Psoas muscle (tissue), 8 donors: Measurements from ENCODE around the gene SLC35B2. TPM values are rescaled to one million over a fixed set of nuclear protein-coding genes. Genes with fewer than 3 reads are reported as not detected.
A peak's percentile ranks its signal among the peaks of the same experiment; 100 is the strongest.

Experiments used
- ATAC-seq, 4 donors: fragments of 200-7000 bp; cut with Tn5 transposase; one replicate each; pipeline ENCODE4 v1.9.1; 2020; ENCODE audit warnings: moderate library complexity in 3 of 4, mild to moderate bottlenecking in 2 of 4
- DNase-seq, 2 donors: peaks; one replicate each; pipeline ENCODE4 v3.0.0-alpha.2; 2020
- H3K27ac ChIP-seq: fragments of 200-600 bp; one replicate; pipeline ENCODE4 v1.8.0; 2022
- H3K27me3 ChIP-seq, 3 donors: fragments of 200-600 bp in 1 of 3; one replicate each; pipeline versions ENCODE4 v1.6.1 to v1.8.0; 2013 to 2022; ENCODE audit warnings: low read length in 2 of 3, mild to moderate bottlenecking in 2 of 3, moderate library complexity in 1 of 3; ENCODE audit not compliant: insufficient read depth in 3 of 3
- H3K36me3 ChIP-seq, 2 donors: fragments of 200-600 bp in 1 of 2; one replicate each; pipeline versions ENCODE4 v1.6.1 to v1.8.0; 2013 to 2022; ENCODE audit warnings: low read depth in 1 of 2, mild to moderate bottlenecking in 1 of 2, moderate library complexity in 1 of 2; ENCODE audit not compliant: insufficient read depth in 1 of 2
- H3K4me1 ChIP-seq: fragments of 200-600 bp; one replicate; pipeline ENCODE4 v1.8.0; 2022
- H3K4me3 ChIP-seq: fragments of 200-600 bp; one replicate; pipeline ENCODE4 v1.8.0; 2022; ENCODE audit warnings: mild to moderate bottlenecking
- H3K9me3 ChIP-seq: fragments of 200-600 bp; one replicate; pipeline ENCODE4 v1.8.0; 2022
- WGBS, 3 donors: extraction: QIAGEN DNeasy Blood & Tissue Kit; methylation state at CpG; one replicate each; pipeline versions ENCODE4 v1.1.6 to v1.1.7; 2013; 5-methylcytosine and 5-hydroxymethylcytosine counted together
- intact Hi-C, 2 donors: fragments of 100-400 bp; cut with DNase I; formaldehyde crosslinking; loops; one replicate each; pipeline versions ENCODE4 v1.11.0 to v1.14.2; 2022
- polyA plus RNA-seq, 3 donors: library from polyadenylated mRNA; stranded (reverse); fragments of 200-250 nt; gene quantifications; one replicate each; pipeline ENCODE4 v1.2.3, GENCODE V29; 2013
- total RNA-seq, 4 donors: library from RNA; stranded (reverse); fragmentation: NEBNext Ultra II Directional in 2 of 4; extraction: Animal tissue kit (Norgen Biotek cat#: 25700) in 2 of 4; gene quantifications; one replicate each; pipeline versions ENCODE4 v1.2.1 to v1.2.4, GENCODE V29; 2021 to 2023
- TF ChIP-seq, protein P1 (sequence below): fragments of 200-600 bp; IDR thresholded peaks from one replicate; pipeline ENCODE4 v1.8.0; 2022; ENCODE audit warnings: antibody characterized with exemption
- donor health status: healthy with polysubstance abuse.
- donor health status: DM: no; HTN: no; CAD: no; lungs with moderate emphysema.
- donor health status: Bipolar disorder and iron deficiency.
- donor health status: healthy.
- donor health status: DM: yes; HTN: yes; CAD: no.
- donor health status: DM: no; HTN: no; CAD: no.
- donor health status: DM: no; HTN: no; CAD: no.
- donor health status: DM: yes; HTN: yes; CAD: no.

Gene SLC35B2
- total and polyA plus RNA-seq, 7 donors = 10.9 to 23.6 (median 20.8) TPM

DNA sequence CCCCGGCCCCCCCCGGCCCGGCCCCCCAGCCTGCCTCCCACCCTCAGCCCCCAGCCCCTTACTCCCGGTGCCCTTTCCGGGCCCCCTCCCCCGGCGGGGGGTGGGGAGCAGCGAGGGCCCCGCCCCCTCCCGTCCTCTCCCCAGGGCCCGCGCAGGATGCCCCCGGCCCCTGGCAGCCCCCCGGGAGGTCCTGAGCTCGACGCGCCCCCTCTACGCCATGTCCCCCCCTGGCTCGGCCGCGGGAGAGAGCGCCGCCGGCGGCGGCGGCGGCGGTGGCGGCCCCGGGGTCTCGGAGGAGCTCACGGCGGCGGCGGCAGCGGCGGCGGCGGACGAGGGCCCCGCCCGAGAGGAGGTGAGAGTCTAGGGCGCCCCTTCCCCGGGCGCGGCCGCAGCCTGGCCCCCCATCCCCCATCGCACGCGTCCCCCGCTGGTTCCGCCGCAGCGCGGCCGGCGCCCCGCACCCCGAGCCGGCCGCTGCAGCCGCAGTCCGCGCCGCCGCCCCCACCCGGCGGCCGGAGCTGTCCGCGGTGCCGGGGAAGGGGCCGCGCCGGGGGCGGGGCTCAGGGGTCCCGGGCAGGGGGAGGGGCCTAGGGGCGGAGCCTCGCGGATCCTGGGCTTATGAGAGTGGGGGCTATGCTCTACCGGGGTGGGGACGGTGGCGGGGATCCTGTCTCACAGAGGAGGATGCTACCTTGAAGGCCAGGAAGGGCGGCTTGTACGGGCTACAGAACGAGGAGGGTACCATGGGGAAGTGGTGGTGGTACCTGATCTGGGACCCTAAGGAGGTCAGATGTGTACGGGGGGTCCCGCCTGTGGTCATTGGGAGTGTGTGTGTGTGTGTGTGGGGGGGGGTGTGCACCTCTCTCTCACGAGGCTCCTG lies 13.4 kb upstream of the SLC35B2 start:
- Histone ChIP-seq H3K36me3 (no peaks in the 10 kb centered on the region), H3K27me3 (peaks cover 0 to 33% (median 15%) of the 10 kb centered on the region in 3 donors), H3K9me3 (no peaks in the 10 kb centered on the region), H3K4me1 (no peaks in the 10 kb centered on the region), H3K4me3 (peak overlapping the region; percentile 44), H3K27ac (no peak overlapping the region)
- ATAC-seq (no peak), DNase-seq (peak in 1 of 2 donors; percentile 42)
- intact Hi-C loops = no loop called here
- whole genome bisulfite sequencing, 3 donors = 2 to 9% (median 2%) methylated on average over 16 to 83 of the region's 90 CpGs
- TF ChIP-seq, protein P1, sequence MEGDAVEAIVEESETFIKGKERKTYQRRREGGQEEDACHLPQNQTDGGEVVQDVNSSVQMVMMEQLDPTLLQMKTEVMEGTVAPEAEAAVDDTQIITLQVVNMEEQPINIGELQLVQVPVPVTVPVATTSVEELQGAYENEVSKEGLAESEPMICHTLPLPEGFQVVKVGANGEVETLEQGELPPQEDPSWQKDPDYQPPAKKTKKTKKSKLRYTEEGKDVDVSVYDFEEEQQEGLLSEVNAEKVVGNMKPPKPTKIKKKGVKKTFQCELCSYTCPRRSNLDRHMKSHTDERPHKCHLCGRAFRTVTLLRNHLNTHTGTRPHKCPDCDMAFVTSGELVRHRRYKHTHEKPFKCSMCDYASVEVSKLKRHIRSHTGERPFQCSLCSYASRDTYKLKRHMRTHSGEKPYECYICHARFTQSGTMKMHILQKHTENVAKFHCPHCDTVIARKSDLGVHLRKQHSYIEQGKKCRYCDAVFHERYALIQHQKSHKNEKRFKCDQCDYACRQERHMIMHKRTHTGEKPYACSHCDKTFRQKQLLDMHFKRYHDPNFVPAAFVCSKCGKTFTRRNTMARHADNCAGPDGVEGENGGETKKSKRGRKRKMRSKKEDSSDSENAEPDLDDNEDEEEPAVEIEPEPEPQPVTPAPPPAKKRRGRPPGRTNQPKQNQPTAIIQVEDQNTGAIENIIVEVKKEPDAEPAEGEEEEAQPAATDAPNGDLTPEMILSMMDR = no peak

DNA sequence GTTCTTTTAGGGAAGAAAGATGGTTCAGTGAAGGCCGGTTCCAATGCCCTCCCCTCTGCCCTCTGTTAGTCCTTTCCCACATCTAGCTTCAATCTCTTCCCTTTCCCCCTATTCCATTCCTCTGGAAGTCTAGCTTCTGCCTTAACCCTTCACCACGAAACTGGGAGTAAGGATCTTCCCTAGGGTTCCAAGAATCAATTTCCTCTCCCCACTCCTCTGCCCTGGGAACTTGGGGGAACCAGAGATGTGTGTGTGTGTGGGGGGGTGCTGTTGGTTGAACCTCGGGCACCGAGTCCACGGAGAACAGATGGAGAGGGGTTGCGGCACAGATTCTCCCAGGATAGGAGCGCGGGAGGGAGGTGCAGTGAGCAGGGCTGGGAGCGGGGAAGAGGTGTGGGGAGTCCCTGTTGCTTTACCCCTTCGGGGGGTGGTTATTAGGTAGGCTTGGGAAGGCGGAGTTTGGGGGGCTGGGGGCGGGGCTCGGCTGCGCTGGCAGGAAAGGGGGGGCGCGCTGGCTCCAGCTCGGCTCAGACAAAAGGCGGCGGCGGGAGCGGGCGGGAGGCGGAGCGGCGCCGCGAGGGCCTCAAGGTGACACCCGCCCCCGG lies 12.7 kb upstream of the SLC35B2 start, which contains the start of gene TMEM151B:
Gene TMEM151B, plus strand, starts transcription at position 530 of the 605 bp plus-strand sequence. CDS start 293 bp downstream, outside the sequence.
- TF ChIP-seq, protein P1 = no peak
- Histone ChIP-seq H3K4me1 (no peaks in the 10 kb centered on the region), H3K9me3 (no peaks in the 10 kb centered on the region), H3K4me3 (peak within 1 kb of the TSS; percentile 44), H3K27ac (no peak within 1 kb of the TSS), H3K36me3 (no peaks in the 10 kb centered on the region), H3K27me3 (peaks cover 0 to 29% (median 13%) of the 10 kb centered on the region in 3 donors)
- 15 to 50% (median 45%) methylated on average over 10 to 29 of the region's 29 CpGs for WGBS, 3 donors
- DNase-seq (peak in 1 of 2 donors; percentile 48), ATAC-seq (no peak)
- intact Hi-C loops = loop anchor here (5.0 kb wide), 2 partner anchors 37 to 67 kb away; no protein-coding TSS in a partner anchor

DNA sequence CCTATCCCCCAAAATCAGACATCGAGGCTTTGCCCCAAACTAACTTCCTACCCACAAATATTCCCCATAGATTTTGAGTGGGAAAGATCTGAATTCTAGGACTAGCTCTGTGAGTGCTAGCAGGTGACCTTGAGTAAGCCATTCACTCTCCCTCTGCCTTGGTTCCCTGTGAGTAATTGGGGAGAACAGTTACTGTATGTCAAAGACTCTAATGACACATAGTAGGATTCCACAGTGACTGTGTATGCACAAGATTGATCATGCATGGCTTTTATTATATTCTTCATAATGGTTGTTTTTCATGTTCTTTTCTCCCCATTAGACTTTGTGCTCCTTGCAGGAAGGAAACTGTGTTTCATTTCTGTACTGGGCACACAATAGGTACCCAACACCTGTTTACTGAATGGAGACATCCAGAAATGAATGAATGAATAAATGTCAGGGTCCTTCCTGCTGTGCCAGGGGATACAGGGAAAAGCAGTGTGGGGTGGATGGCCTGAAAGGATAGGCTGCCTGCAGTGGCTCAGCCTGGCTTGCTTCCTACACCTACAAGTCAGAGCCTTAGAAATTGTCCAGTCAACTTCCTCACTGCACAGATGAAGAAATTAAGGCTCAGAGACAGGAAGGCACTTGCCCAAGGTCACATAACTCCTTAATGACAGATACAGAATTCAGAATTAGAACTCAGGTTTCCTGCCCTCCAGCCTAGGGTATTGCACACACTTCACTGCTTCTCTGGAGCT lies 12.0 kb upstream of the SLC35B2 start:
- ATAC-seq (no peak), DNase-seq (peak in 1 of 2 donors; percentile 15)
- 65 to 88% (median 85%) methylated on average over 1 of the region's 1 CpG for WGBS, 3 donors
- intact Hi-C loops = loop anchor here (5.0 kb wide), 2 partner anchors 38 to 68 kb away; no protein-coding TSS in a partner anchor
- peaks cover 0 to 23% (median 13%) of the 10 kb centered on the region in 3 donors for H3K27me3 ChIP-seq
- no peak overlapping the region for H3K27ac ChIP-seq
- TF ChIP-seq, protein P1 = no peak
- H3K4me1 ChIP-seq = peaks cover 6% of the 10 kb centered on the region
- no peaks in the 10 kb centered on the region for H3K9me3 ChIP-seq
- H3K36me3 ChIP-seq = no peaks in the 10 kb centered on the region
- H3K4me3 ChIP-seq = no peak overlapping the region

DNA sequence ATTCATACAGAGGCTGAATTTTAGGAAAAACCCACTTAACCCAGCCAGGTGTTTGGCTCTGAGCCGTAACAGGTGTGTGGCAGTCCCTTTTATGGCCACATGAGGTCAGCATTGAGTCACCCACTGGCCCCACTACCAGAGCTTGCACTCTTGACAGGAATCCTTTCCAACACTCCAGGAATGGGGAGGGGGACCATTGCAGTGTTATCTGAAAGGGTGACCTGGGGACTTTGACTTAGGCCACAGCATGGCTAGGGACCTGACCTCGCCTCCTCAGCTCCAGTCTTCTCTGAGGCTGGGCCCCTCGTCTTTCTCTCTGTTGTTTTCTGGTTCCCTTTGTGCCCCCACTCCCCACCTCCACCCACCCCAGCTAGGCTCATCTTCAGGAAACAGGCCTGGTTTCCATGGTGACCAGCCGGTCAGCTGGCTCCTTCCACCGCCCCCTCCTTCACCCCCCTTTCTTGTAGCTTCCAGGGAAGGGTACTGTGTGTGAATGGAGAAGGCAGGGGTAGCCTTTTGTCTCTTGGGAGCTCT lies 10.8 kb upstream of the SLC35B2 start:
- ATAC-seq = peak; percentile 26 to 40 (median 34)
- DNase-seq = peak in 1 of 2 donors; percentile 55
- Histone ChIP-seq H3K27ac (no peak overlapping the region), H3K4me3 (no peak overlapping the region), H3K4me1 (peaks cover 15% of the 10 kb centered on the region), H3K36me3 (no peaks in the 10 kb centered on the region), H3K9me3 (no peaks in the 10 kb centered on the region), H3K27me3 (peaks cover 0 to 21% (median 13%) of the 10 kb centered on the region in 3 donors)
- intact Hi-C loops = loop anchor here (1.0 to 5.0 kb wide), 3 partner anchors 39 to 70 kb away; no protein-coding TSS in a partner anchor
- WGBS, 3 donors = 41 to 50% (median 46%) methylated on average over 5 of the region's 5 CpGs
- TF ChIP-seq, protein P1 = peak; percentile 83
